Neuronal stem cell (in vitro differentiated cells): Measurements from ENCODE around the gene MRPS6.

ENCODE experiments used
- DNase-seq: peaks from one replicate; pipeline ENCODE4 v3.0.0-alpha.2; 2013; ENCODE audit warnings: low spot score
- H2AFZ ChIP-seq: one replicate; pipeline ENCODE4 v1.6.1; 2013; ENCODE audit warnings: mild to moderate bottlenecking, low read length, inconsistent platforms
- H2AK5ac ChIP-seq: 2 replicates; pipeline ENCODE4 v1.6.1; 2013; ENCODE audit warnings: low read depth, mild to moderate bottlenecking, inconsistent platforms, low read length, moderate library complexity, mixed read lengths
- H2BK120ac ChIP-seq: 2 replicates; pipeline ENCODE4 v1.6.1; 2013; ENCODE audit warnings: low read depth, mild to moderate bottlenecking, inconsistent platforms, low read length, moderate library complexity, mixed read lengths
- H2BK12ac ChIP-seq: one replicate; pipeline ENCODE4 v1.6.1; 2013; ENCODE audit warnings: low read length, inconsistent platforms
- H2BK15ac ChIP-seq: 2 replicates; pipeline ENCODE4 v1.6.1; 2013; ENCODE audit warnings: mild to moderate bottlenecking, low read length, inconsistent platforms, mixed read lengths
- H2BK5ac ChIP-seq: one replicate; pipeline ENCODE4 v1.6.1; 2013; ENCODE audit warnings: inconsistent platforms, mild to moderate bottlenecking, low read length, moderate library complexity
- H3K14ac ChIP-seq: one replicate; pipeline ENCODE4 v1.6.1; 2013; ENCODE audit warnings: low read length, inconsistent platforms
- H3K18ac ChIP-seq: 2 replicates; pipeline ENCODE4 v1.6.1; 2013; ENCODE audit warnings: low read length, inconsistent platforms
- H3K23ac ChIP-seq: 2 replicates; pipeline ENCODE4 v1.6.1; 2013; ENCODE audit warnings: low read depth, mild to moderate bottlenecking, mixed read lengths, low read length, inconsistent platforms; ENCODE audit not compliant: poor library complexity
- H3K27ac ChIP-seq: replicated peaks from 3 replicates; pipeline ENCODE4 v1.5.1; 2013; ENCODE audit warnings: low read length, inconsistent platforms
- H3K27me3 ChIP-seq, 3 experiments: 2 replicates each; pipeline ENCODE4 v1.6.1; 2013; ENCODE audit warnings: low read length in 3 of 3, mild to moderate bottlenecking in 2 of 3, inconsistent platforms in 1 of 3, low read depth in 1 of 3, mixed read lengths in 1 of 3, moderate library complexity in 1 of 3; ENCODE audit not compliant: control insufficient read depth in 3 of 3, insufficient read depth in 3 of 3
- H3K36me3 ChIP-seq, 2 donors: replicated peaks in 1 of 2; 2 replicates each; pipeline ENCODE4 v1.6.1; 2013; ENCODE audit warnings: low read length in 2 of 2; ENCODE audit not compliant: control insufficient read depth in 2 of 2, insufficient read depth in 2 of 2
- H3K4ac ChIP-seq: 2 replicates; pipeline ENCODE4 v1.6.1; 2013; ENCODE audit warnings: inconsistent platforms, mild to moderate bottlenecking, low read length, moderate library complexity
- H3K4me1 ChIP-seq, 2 donors: 1 replicate in 1 of 2; 2 replicates in 1 of 2; pipeline ENCODE4 v1.6.1; 2013; ENCODE audit warnings: low read length in 2 of 2, low read depth in 1 of 2; ENCODE audit not compliant: control insufficient read depth in 2 of 2, insufficient read depth in 1 of 2
- H3K4me2 ChIP-seq: one replicate; pipeline ENCODE4 v1.6.1; 2013; ENCODE audit warnings: mild to moderate bottlenecking, low read length, inconsistent platforms; ENCODE audit not compliant: insufficient read depth, poor library complexity, severe bottlenecking
- H3K4me3 ChIP-seq, 2 donors: 2 replicates each; pipeline ENCODE4 v1.5.1; 2013; ENCODE audit warnings: low read length in 2 of 2, mild to moderate bottlenecking in 2 of 2, inconsistent platforms in 1 of 2, moderate library complexity in 1 of 2
- H3K79me1 ChIP-seq: one replicate; pipeline ENCODE4 v1.6.1; 2013; ENCODE audit warnings: low read depth, mild to moderate bottlenecking, inconsistent platforms, low read length, moderate library complexity
- H3K9ac ChIP-seq: one replicate; pipeline ENCODE4 v1.6.1; 2013; ENCODE audit warnings: mild to moderate bottlenecking, low read depth, low read length, inconsistent platforms; ENCODE audit not compliant: poor library complexity
- H3K9me3 ChIP-seq, 2 donors: replicated peaks in 1 of 2; 2 replicates each; pipeline versions ENCODE3 to v1.6.1; 2013; ENCODE audit warnings: low read length in 2 of 2, mild to moderate bottlenecking in 2 of 2, inconsistent platforms in 1 of 2, low read depth in 1 of 2, mixed read lengths in 1 of 2, moderate library complexity in 1 of 2; ENCODE audit not compliant: control insufficient read depth in 2 of 2, insufficient read depth in 1 of 2
- H4K8ac ChIP-seq: one replicate; pipeline ENCODE4 v1.6.1; 2013; ENCODE audit warnings: low read depth, mild to moderate bottlenecking, inconsistent platforms, low read length, moderate library complexity
- H4K91ac ChIP-seq: one replicate; pipeline ENCODE4 v1.6.1; 2013; ENCODE audit warnings: low read length, low read depth, mild to moderate bottlenecking, inconsistent platforms; ENCODE audit not compliant: poor library complexity
- WGBS, 2 donors: extraction: QIAGEN DNeasy Blood & Tissue Kit; methylation state at CpG; one replicate each; pipeline ENCODE4 v1.1.7; 2013; ENCODE audit warnings: missing lambda C conversion rate in 2 of 2, mixed read lengths in 1 of 2; ENCODE audit not compliant: insufficient read length in 2 of 2, insufficient replicate concordance in 1 of 2; ENCODE audit errors: extremely low coverage in 2 of 2; 5-methylcytosine and 5-hydroxymethylcytosine counted together

MRPS6 gene

GRCh38 chr21:34156957-34157356, 83.6 kb downstream of the MRPS6 start:
- Histone ChIP-seq H3K4me1 (no peaks in the 10 kb centered on the region), H3K4ac (no peak overlapping the region), H4K8ac (no peak overlapping the region), H3K4me2 (no peak overlapping the region), H2BK12ac (no peak overlapping the region), H3K9me3 (peaks cover 6 to 15% of the 10 kb centered on the region in 2 donors), H3K27me3 (no peaks in the 10 kb centered on the region), H3K36me3 (peaks cover 0 to 7% of the 10 kb centered on the region in 2 donors), H3K79me1 (peaks cover 2% of the 10 kb centered on the region), H2BK120ac (no peak overlapping the region), H2BK5ac (no peak overlapping the region), H3K9ac (no peak overlapping the region), H2BK15ac (no peak overlapping the region), H3K23ac (no peak overlapping the region), H2AK5ac (no peak overlapping the region), H3K27ac (no peak overlapping the region), H3K4me3 (no peak overlapping the region), H3K14ac (no peak overlapping the region), H3K18ac (no peak overlapping the region), H4K91ac (no peak overlapping the region), H2AFZ (no peak overlapping the region)
- no peak for DNase-seq
- no CpG with 5 or more reads among the region's 3 CpGs for WGBS, 2 donors

- H2AFZ ChIP-seq, result no peak overlapping the region
- WGBS, 2 donors, result no CpG with 5 or more reads among the region's 2 CpGs
- no peak overlapping the region for H4K91ac ChIP-seq
- H2AK5ac ChIP-seq, result no peak overlapping the region
- no peak overlapping the region for H3K9ac ChIP-seq
- H3K4me1 ChIP-seq, result no peaks in the 10 kb centered on the region
- DNase-seq, result no peak
- no peak overlapping the region for H3K27ac ChIP-seq
- no peak overlapping the region for H3K18ac ChIP-seq
- no peak overlapping the region for H3K23ac ChIP-seq
- no peak overlapping the region for H3K4ac ChIP-seq
- H3K4me2 ChIP-seq, result no peak overlapping the region
- H3K36me3 ChIP-seq, result peaks cover 0 to 6% of the 10 kb centered on the region in 2 donors
- no peaks in the 10 kb centered on the region for H3K27me3 ChIP-seq
- no peak overlapping the region for H4K8ac ChIP-seq
- H3K79me1 ChIP-seq, result peaks cover 2% of the 10 kb centered on the region
- no peak overlapping the region for H2BK12ac ChIP-seq
- H3K4me3 ChIP-seq, result no peak overlapping the region
- H3K14ac ChIP-seq, result no peak overlapping the region
- H3K9me3 ChIP-seq, result peaks cover 6 to 15% of the 10 kb centered on the region in 2 donors
- no peak overlapping the region for H2BK120ac ChIP-seq
- H2BK5ac ChIP-seq, result no peak overlapping the region
- no peak overlapping the region for H2BK15ac ChIP-seq
Observed at GRCh38 chr21:34157521-34157920, 84.1 kb downstream of the MRPS6 start.

- Histone ChIP-seq H3K36me3 (peaks cover 0 to 5% of the 10 kb centered on the region in 2 donors), H3K18ac (no peak overlapping the region), H2AK5ac (peak overlapping the region; percentile 36), H4K91ac (no peak overlapping the region), H3K9me3 (peaks cover 6 to 15% of the 10 kb centered on the region in 2 donors), H2AFZ (no peak overlapping the region), H4K8ac (no peak overlapping the region), H3K23ac (peak overlapping the region; percentile 47), H3K79me1 (peaks cover 2% of the 10 kb centered on the region), H2BK15ac (no peak overlapping the region), H3K4me3 (no peak overlapping the region), H3K14ac (no peak overlapping the region), H3K9ac (no peak overlapping the region), H3K27me3 (no peaks in the 10 kb centered on the region), H2BK12ac (no peak overlapping the region), H3K4me2 (no peak overlapping the region), H3K27ac (no peak overlapping the region), H2BK120ac (no peak overlapping the region), H2BK5ac (no peak overlapping the region), H3K4ac (no peak overlapping the region), H3K4me1 (no peaks in the 10 kb centered on the region)
- no CpG with 5 or more reads among the region's 36 CpGs for WGBS, 2 donors
- no peak for DNase-seq
Observed at GRCh38 chr21:34158866-34159835, 85.8 kb downstream of the MRPS6 start.

- no peak for DNase-seq
- no CpG with 5 or more reads among the region's 5 CpGs for WGBS, 2 donors
- H3K27ac ChIP-seq, result no peak overlapping the region
Observed at GRCh38 chr21:34166468-34166867, 93.1 kb downstream of the MRPS6 start.

More at GRCh38 chr21:34166468-34166867, 93.1 kb downstream of the MRPS6 start:
- H2BK15ac ChIP-seq, result no peak overlapping the region
- no peak overlapping the region for H3K4ac ChIP-seq
- no peak overlapping the region for H4K8ac ChIP-seq
- no peak overlapping the region for H3K14ac ChIP-seq
- no peak overlapping the region for H2BK12ac ChIP-seq
- no peak overlapping the region for H3K4me2 ChIP-seq
- no peak overlapping the region for H3K9ac ChIP-seq
- no peak overlapping the region for H4K91ac ChIP-seq
- H3K4me3 ChIP-seq, result peak overlapping the region in 1 of 2 donors; percentile 61
- no peak overlapping the region for H2BK5ac ChIP-seq
- peaks cover 0 to 2% (median 0%) of the 10 kb centered on the region in 3 experiments for H3K27me3 ChIP-seq
- H2AFZ ChIP-seq, result no peak overlapping the region
- H3K9me3 ChIP-seq, result peaks cover 24 to 39% of the 10 kb centered on the region in 2 donors
- H3K4me1 ChIP-seq, result no peaks in the 10 kb centered on the region
- peaks cover 2% of the 10 kb centered on the region for H3K79me1 ChIP-seq
- H2AK5ac ChIP-seq, result no peak overlapping the region
- no peak overlapping the region for H3K23ac ChIP-seq
- H3K18ac ChIP-seq, result no peak overlapping the region
- H2BK120ac ChIP-seq, result no peak overlapping the region
- peaks cover 0 to 8% of the 10 kb centered on the region in 2 donors for H3K36me3 ChIP-seq
